CD4-positive, alpha-beta T cell (primary cell): Measurements from ENCODE around the gene ACE. TPM values are rescaled to one million over a fixed set of nuclear protein-coding genes. Genes with fewer than 3 reads are reported as not detected.

Experiments
- ATAC-seq: fragments of 200-7000 bp; cut with Tn5 transposase; one replicate; pipeline ENCODE4 v1.10.0; 2022; ENCODE audit warnings: mild to moderate bottlenecking; ENCODE audit not compliant: poor library complexity
- CTCF ChIA-PET: fragments of 350-600 bp; sonication (Branson Sonifier 250); formaldehyde crosslinking; loops from one replicate; lab custom pipeline; 2021; ENCODE audit warnings: antibody characterized with exemption, inconsistent platforms; lab: Charles Lee
- POLR2A ChIA-PET: fragments of 350-600 bp; sonication (Branson Sonifier 250); formaldehyde crosslinking; loops from one replicate; lab custom pipeline; 2021; ENCODE audit warnings: antibody characterized with exemption, inconsistent platforms; lab: Charles Lee
- DNase-seq, 14 experiments: peaks; one replicate each; pipeline ENCODE4 v3.0.0-alpha.2; 2013 to 2020; ENCODE audit warnings: mixed read lengths in 2 of 14
- H3K27ac ChIP-seq, 2 donors: one replicate each; pipeline versions ENCODE4 v1.5.1 to v1.7.0; 2013; ENCODE audit warnings: low read length in 2 of 2, low read depth in 1 of 2, mild to moderate bottlenecking in 1 of 2
- H3K27me3 ChIP-seq, 2 experiments: 1 replicate in 1 of 2; 2 replicates in 1 of 2; pipeline versions ENCODE4 v1.6.1 to v1.7.0; 2013; ENCODE audit warnings: low read length in 2 of 2, control low read depth in 1 of 2, mild to moderate bottlenecking in 1 of 2, moderate library complexity in 1 of 2; ENCODE audit not compliant: insufficient read depth in 2 of 2, control insufficient read depth in 1 of 2
- H3K36me3 ChIP-seq: one replicate; pipeline ENCODE4 v1.6.1; 2013; ENCODE audit warnings: low read length, control low read depth; ENCODE audit not compliant: insufficient read depth
- H3K4me1 ChIP-seq: one replicate; pipeline ENCODE4 v1.6.1; 2013; ENCODE audit warnings: low read length, control low read depth; ENCODE audit not compliant: insufficient read depth
- H3K4me3 ChIP-seq: one replicate; pipeline ENCODE4 v1.5.1; 2013; ENCODE audit warnings: mild to moderate bottlenecking, low read length, moderate library complexity
- H3K9me3 ChIP-seq, 2 experiments: 1 replicate in 1 of 2; 2 replicates in 1 of 2; pipeline versions ENCODE4 v1.6.1 to v1.7.0; 2013; ENCODE audit warnings: low read length in 2 of 2, mild to moderate bottlenecking in 2 of 2, control low read depth in 1 of 2, moderate library complexity in 1 of 2; ENCODE audit not compliant: control insufficient read depth in 1 of 2, insufficient read depth in 1 of 2
- H3K27ac Mint-ChIP-seq: one replicate; pipeline ENCODE4 v1.8.0; 2020; ENCODE audit warnings: mixed read lengths
- H3K27me3 Mint-ChIP-seq: one replicate; pipeline ENCODE4 v1.8.0; 2021; ENCODE audit warnings: mixed read lengths
- H3K36me3 Mint-ChIP-seq: one replicate; pipeline ENCODE4 v1.8.0; 2021; ENCODE audit warnings: low read depth, mixed read lengths
- H3K4me1 Mint-ChIP-seq: one replicate; pipeline ENCODE4 v1.8.0; 2021; ENCODE audit warnings: low read depth, mixed read lengths
- H3K4me3 Mint-ChIP-seq: one replicate; pipeline ENCODE4 v1.8.0; 2020; ENCODE audit warnings: mild to moderate bottlenecking, mixed read lengths
- H3K9me3 Mint-ChIP-seq: one replicate; pipeline ENCODE4 v1.8.0; 2020; ENCODE audit warnings: mixed read lengths
- CTCF ChIP-seq: fragments of 200-600 bp; IDR thresholded peaks from one replicate; pipeline ENCODE4 v1.8.0; 2022; ENCODE audit warnings: antibody characterized with exemption, mild to moderate bottlenecking
- intact Hi-C, 2 experiments: fragments of 100-400 bp; cut with DNase I in 1 of 2; cut with micrococcal nuclease in 1 of 2; formaldehyde crosslinking; loops; one replicate each; pipeline versions ENCODE4 v1.15.1 to v1.9.0; 2023 to 2025; cut with DNase I, micrococcal nuclease
- total RNA-seq, 174 experiments: library from RNA in 2 of 174; stranded (reverse) in 2 of 174; gene quantifications; one replicate each; pipeline ENCODE4 v1.2.3 and lab custom pipeline; 2021 to 2026

ACE gene
- total RNA-seq, 2 experiments from 2014 or later = 7.4 to 10.2 TPM

DNA sequence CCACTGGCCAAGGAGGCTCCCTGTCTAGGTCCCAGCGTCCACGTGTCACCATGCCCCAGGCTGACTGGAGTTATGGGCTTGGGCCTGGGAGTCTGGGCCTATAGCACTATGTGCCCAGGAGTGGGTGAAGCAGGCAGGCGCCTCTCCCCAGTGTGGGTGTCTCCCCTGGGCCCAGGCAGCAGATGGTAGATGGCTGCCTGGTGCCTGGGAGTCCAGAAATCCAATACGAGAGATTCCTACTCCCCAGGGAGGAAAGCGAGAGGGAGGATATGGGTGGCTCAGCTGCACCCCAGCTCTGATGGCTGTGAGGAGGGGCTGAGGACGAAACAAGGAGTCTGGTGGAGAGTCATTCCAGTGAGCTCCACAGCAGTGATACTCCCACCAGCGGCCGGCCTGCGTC lies 51.3 kb downstream of the ACE start:
- no peak for TF ChIP-seq CTCF
- no peaks in the 10 kb centered on the region for H3K9me3 Mint-ChIP-seq
- intact Hi-C loops = no loop called here
- Histone ChIP-seq H3K9me3 (peaks cover 0 to 8% of the 10 kb centered on the region in 2 experiments), H3K4me1 (peaks cover 5% of the 10 kb centered on the region), H3K4me3 (no peak overlapping the region), H3K27ac (no peak overlapping the region), H3K36me3 (no peaks in the 10 kb centered on the region), H3K27me3 (peaks cover 11 to 12% of the 10 kb centered on the region in 2 experiments)
- no peaks in the 10 kb centered on the region for H3K36me3 Mint-ChIP-seq
- POLR2A ChIA-PET = no interaction called here
- H3K4me1 Mint-ChIP-seq = no peaks in the 10 kb centered on the region
- CTCF ChIA-PET = no interaction called here
- no peak overlapping the region for H3K27ac Mint-ChIP-seq
- H3K4me3 Mint-ChIP-seq = no peak overlapping the region
- no peak for DNase-seq
- ATAC-seq = no peak
- H3K27me3 Mint-ChIP-seq = peaks cover 17% of the 10 kb centered on the region

- DNase-seq (no peak), ATAC-seq (no peak)
- Histone ChIP-seq H3K4me3 (no peak overlapping the region), H3K27ac (no peak overlapping the region), H3K9me3 (no peaks in the 10 kb centered on the region), H3K27me3 (peaks cover 0 to 5% of the 10 kb centered on the region in 2 experiments), H3K36me3 (no peaks in the 10 kb centered on the region), H3K4me1 (no peaks in the 10 kb centered on the region)
- TF ChIP-seq CTCF = no peak
- Mint-ChIP-seq H3K27me3 (peaks cover 4% of the 10 kb centered on the region), H3K27ac (no peak overlapping the region), H3K36me3 (no peaks in the 10 kb centered on the region), H3K4me3 (no peak overlapping the region), H3K9me3 (no peaks in the 10 kb centered on the region), H3K4me1 (no peaks in the 10 kb centered on the region)
- intact Hi-C loops = no loop called here
- CTCF ChIA-PET = no interaction called here
- POLR2A ChIA-PET = no interaction called here
Measured at GRCh38 chr17:63529711-63530556, 53.1 kb downstream of the ACE start.

- POLR2A ChIA-PET = no interaction called here
- H3K4me3 Mint-ChIP-seq = no peak overlapping the region
Measured at GRCh38 chr17:63530557-63531021, 53.7 kb downstream of the ACE start.

More at GRCh38 chr17:63530557-63531021, 53.7 kb downstream of the ACE start:
- CTCF ChIA-PET = no interaction called here
- Histone ChIP-seq H3K36me3 (no peaks in the 10 kb centered on the region), H3K27me3 (peaks cover 0 to 4% of the 10 kb centered on the region in 2 experiments), H3K27ac (no peak overlapping the region), H3K4me1 (no peaks in the 10 kb centered on the region), H3K4me3 (no peak overlapping the region), H3K9me3 (no peaks in the 10 kb centered on the region)
- Mint-ChIP-seq H3K4me1 (no peaks in the 10 kb centered on the region), H3K36me3 (no peaks in the 10 kb centered on the region), H3K9me3 (no peaks in the 10 kb centered on the region), H3K27me3 (peaks cover 4% of the 10 kb centered on the region), H3K27ac (no peak overlapping the region)
- DNase-seq = no peak
- no peak for ATAC-seq
- intact Hi-C loops = no loop called here
- no peak for TF ChIP-seq CTCF
